GM12878 (cell line): Measurements from ENCODE around the gene AGBL4. TPM values are rescaled to one million over a fixed set of nuclear protein-coding genes. Genes with fewer than 3 reads are reported as not detected.

ENCODE experiments used
- ATAC-seq: fragments of 200-7000 bp; cut with Tn5 transposase; 3 replicates; pipeline ENCODE4 v1.9.1; 2020; ENCODE audit warnings: mild to moderate bottlenecking, moderate library complexity
- BruUV-seq: library from RNA; stranded (reverse); fragments of 400-500 nt; replicated peaks from 2 replicates; lab custom pipeline; 2021; lab: Mats Ljungman, UMichigan
- CTCF ChIA-PET: fragments of 300-600 bp; sonication (Branson Sonifier 250); formaldehyde crosslinking; extraction: SDS; loops from one replicate; lab custom pipeline; 2021; ENCODE audit warnings: inconsistent platforms; lab: Yijun Ruan, JAX
- POLR2A ChIA-PET: fragments of 350-600 bp; formaldehyde crosslinking; extraction: SDS; loops from one replicate; lab custom pipeline; 2021; ENCODE audit warnings: inconsistent platforms; lab: Charles Lee
- RAD21 ChIA-PET: fragments of 300-600 bp; sonication (Branson Sonifier 250); formaldehyde crosslinking; loops from one replicate; lab custom pipeline; 2023; ENCODE audit warnings: antibody characterized with exemption; ENCODE audit not compliant: unreplicated experiment; lab: Charles Lee
- SMC1A ChIA-PET: fragments of 300-600 bp; sonication (Branson Sonifier 250); formaldehyde crosslinking; loops from one replicate; lab custom pipeline; 2023; ENCODE audit not compliant: unreplicated experiment, uncharacterized antibody; lab: Charles Lee
- DNase-seq: peaks from one replicate; pipeline ENCODE4 v3.0.0-alpha.2; 2011; ENCODE audit warnings: low read depth, low spot score
- FAIRE-seq: peaks from 3 replicates; lab custom pipeline; 2011; peaks lifted over from hg19 to GRCh38; lab: Jason Lieb, UNC
- H2AFZ ChIP-seq: 2 replicates; pipeline ENCODE4 v1.6.0; 2011; ENCODE audit warnings: low read depth, low read length, control low read depth; ENCODE audit not compliant: control insufficient read depth
- H3K27ac ChIP-seq: 2 replicates; pipeline ENCODE4 v1.5.1; 2011; ENCODE audit warnings: control low read depth; ENCODE audit not compliant: control insufficient read depth, insufficient read depth
- H3K27me3 ChIP-seq, 2 experiments: replicated peaks in 1 of 2; 2 replicates each; pipeline versions ENCODE4 v1.6.0 to v1.6.1; 2011; ENCODE audit warnings: low read length in 1 of 2; ENCODE audit not compliant: control insufficient read depth in 2 of 2, insufficient read depth in 2 of 2
- H3K36me3 ChIP-seq, 2 experiments: 2 replicates each; pipeline ENCODE4 v1.5.1; 2011; ENCODE audit warnings: low read length in 1 of 2; ENCODE audit not compliant: control insufficient read depth in 2 of 2, insufficient read depth in 2 of 2
- H3K4me1 ChIP-seq: 2 replicates; pipeline ENCODE4 v1.6.1; 2011; ENCODE audit warnings: mild to moderate bottlenecking, low read length, moderate library complexity, mixed read lengths; ENCODE audit not compliant: control insufficient read depth, insufficient read depth
- H3K4me2 ChIP-seq: 2 replicates; pipeline ENCODE4 v1.6.0; 2011; ENCODE audit warnings: control low read depth; ENCODE audit not compliant: control insufficient read depth, insufficient read depth
- H3K4me3 ChIP-seq: fragments of 200-600 bp; sonication (generic); 2 replicates; pipeline ENCODE4 v1.5.1; 2016
- H3K79me2 ChIP-seq: 2 replicates; pipeline ENCODE4 v1.6.0; 2011; ENCODE audit warnings: low read length; ENCODE audit not compliant: control insufficient read depth, insufficient read depth
- H3K9ac ChIP-seq: 2 replicates; pipeline ENCODE4 v1.8.0; 2011; ENCODE audit warnings: low read length, control low read depth, mixed read lengths; ENCODE audit not compliant: control insufficient read depth, insufficient read depth
- H3K9me3 ChIP-seq: replicated peaks from 3 replicates; pipeline ENCODE4 v1.5.1; 2011; ENCODE audit warnings: mild to moderate bottlenecking, low read length; ENCODE audit not compliant: control insufficient read depth, insufficient read depth
- H4K20me1 ChIP-seq: 2 replicates; pipeline ENCODE4 v1.6.0; 2011; ENCODE audit not compliant: control insufficient read depth, insufficient read depth
- CHD2 ChIP-seq: IDR thresholded peaks from 2 replicates; pipeline ENCODE4 v1.6.1; 2011; ENCODE audit warnings: low read depth, low read length, improper control_type of control experiment, borderline replicate concordance
- DPF2 ChIP-seq: fragments of 450-650 bp; IDR thresholded peaks from 2 replicates; pipeline ENCODE4 v1.6.1; 2017; ENCODE audit warnings: mild to moderate bottlenecking
- HDGF ChIP-seq: fragments of 450-650 bp; IDR thresholded peaks from 2 replicates; pipeline ENCODE4 v1.6.1; 2016; ENCODE audit warnings: antibody characterized with exemption
- KLF5 ChIP-seq: fragments of 450-650 bp; IDR thresholded peaks from 2 replicates; pipeline ENCODE4 v1.6.1; 2014; ENCODE audit warnings: mild to moderate bottlenecking; ENCODE audit not compliant: partially characterized antibody
- NFYB ChIP-seq: IDR thresholded peaks from 2 replicates; pipeline ENCODE4 v1.6.1; 2011; ENCODE audit warnings: low read depth, mild to moderate bottlenecking, low read length, improper control_type of control experiment, moderate library complexity; ENCODE audit not compliant: insufficient read depth
- RAD51 ChIP-seq: fragments of 450-650 bp; IDR thresholded peaks from 2 replicates; pipeline ENCODE4 v1.6.1; 2016; ENCODE audit warnings: moderate library complexity, mild to moderate bottlenecking, inconsistent platforms
- RCOR1 ChIP-seq: conservative IDR thresholded peaks from 2 replicates; pipeline ENCODE4 v1.6.1; 2012; ENCODE audit warnings: low read depth, low read length, improper control_type of control experiment
- STAT1 ChIP-seq: fragments of 450-650 bp; conservative IDR thresholded peaks from 2 replicates; pipeline ENCODE4 v1.6.1; 2014; ENCODE audit warnings: antibody characterized with exemption, mild to moderate bottlenecking
- ZSCAN29 ChIP-seq: fragments of 450-650 bp; IDR thresholded peaks from 2 replicates; pipeline ENCODE4 v1.6.1; 2017; ENCODE audit warnings: mild to moderate bottlenecking, moderate library complexity
- WGBS: methylation state at CpG from one replicate; pipeline ENCODE4 v1.1.6; 2016; ENCODE audit warnings: low lambda C conversion rate; ENCODE audit not compliant: insufficient replicate concordance, insufficient coverage; ENCODE audit errors: missing lambda C conversion rate; 5-methylcytosine and 5-hydroxymethylcytosine counted together
- in situ Hi-C: fragments of 300-500 bp; cut with MboI; formaldehyde crosslinking; loops from 9 replicates; pipeline ENCODE4 v1.14.3; 2018; ENCODE audit warnings: mixed read lengths
- intact Hi-C: fragments of 100-400 bp; cut with micrococcal nuclease; formaldehyde crosslinking; loops from one replicate; pipeline ENCODE4 v1.14.2; 2022; ENCODE audit not compliant: unreplicated experiment
- polyA plus RNA-seq, 11 experiments: library from polyadenylated mRNA; depleted of rRNA in 4 of 11; unstranded in 6 of 11; stranded (reverse) in 5 of 11; fragments of >200 nt; fragmentation: Nextera tagmentation in 4 of 11; fragmentation: Illumina TruSeq in 1 of 11; extraction: Ambion mirVana in 4 of 11; extraction: Trizol in 1 of 11; gene quantifications; 1 replicate in 1 of 11; 2 replicates in 10 of 11; pipeline versions ENCODE4 v1.2.1 to v1.2.3, GENCODE V29; 2011 to 2016; ENCODE audit warnings: inconsistent platforms in 2 of 11, missing spikeins in 2 of 11, low read depth in 1 of 11
- total RNA-seq, 4 experiments: library from RNA; depleted of rRNA in 3 of 4; stranded (reverse); fragments of >200 nt in 3 of 4; fragmentation: Illumina TruSeq in 1 of 4; extraction: Trizol in 1 of 4; gene quantifications; 2 replicates each; pipeline versions ENCODE4 v1.2.1 to v1.2.3, GENCODE V29; 2013 to 2021

AGBL4 gene
- total and polyA plus RNA-seq, 10 of the 15 experiments (the other 5 are each of a cell fraction or from before 2014, with no cell fraction given), result 0.31 TPM; not detected in 9

GRCh38 chr1:49389699-49390098, 634.1 kb downstream of the AGBL4 start:
- intact Hi-C loops (no loop called here), in situ Hi-C loops (no loop called here)
- SMC1A ChIA-PET, result interaction anchor here (0.9 kb wide), 1 partner anchor 584 kb away, joined by 4 read pairs; no protein-coding TSS in a partner anchor
- Histone ChIP-seq H3K9ac (no peak overlapping the region), H2AFZ (no peak overlapping the region), H3K4me3 (no peak overlapping the region), H3K27me3 (no peaks in the 10 kb centered on the region), H3K4me2 (no peak overlapping the region), H3K79me2 (no peaks in the 10 kb centered on the region), H4K20me1 (no peaks in the 10 kb centered on the region), H3K27ac (no peak overlapping the region), H3K36me3 (no peaks in the 10 kb centered on the region), H3K4me1 (no peaks in the 10 kb centered on the region), H3K9me3 (no peaks in the 10 kb centered on the region)
- no peak for FAIRE-seq
- TF ChIP-seq RCOR1, result no peak
- no peak for TF ChIP-seq ZSCAN29
- no peak for TF ChIP-seq NFYB
- TF ChIP-seq RAD51, result no peak
- no peak for TF ChIP-seq DPF2
- TF ChIP-seq CHD2, result no peak
- no peak for TF ChIP-seq STAT1
- no peak for TF ChIP-seq KLF5
- DNase-seq, result no peak
- no TSS peak for BruUV-seq
- ATAC-seq, result no peak
- RAD21 ChIA-PET, result no interaction called here
- CTCF ChIA-PET, result no interaction called here
- POLR2A ChIA-PET, result no interaction called here

- Histone ChIP-seq H3K36me3 (no peaks in the 10 kb centered on the region), H3K27ac (no peak overlapping the region), H3K79me2 (no peaks in the 10 kb centered on the region), H4K20me1 (no peaks in the 10 kb centered on the region), H3K4me1 (no peaks in the 10 kb centered on the region), H3K4me2 (no peak overlapping the region), H3K9me3 (no peaks in the 10 kb centered on the region), H3K4me3 (no peak overlapping the region), H3K9ac (no peak overlapping the region), H3K27me3 (no peaks in the 10 kb centered on the region), H2AFZ (no peak overlapping the region)
- ChIA-PET POLR2A (no interaction called here), CTCF (no interaction called here), RAD21 (no interaction called here), SMC1A (interaction anchor here (1.1 kb wide), 1 partner anchor 11 kb away, joined by 3 read pairs; no protein-coding TSS in a partner anchor)
- no peak for FAIRE-seq
- intact Hi-C loops (no loop called here), in situ Hi-C loops (no loop called here)
- no peak for TF ChIP-seq HDGF
- no TSS peak for BruUV-seq
- 27% methylated on average over 7 of the region's 7 CpGs for WGBS
- no peak for DNase-seq
- no peak for ATAC-seq
Observed at GRCh38 chr1:49364676-49365075, 659.1 kb downstream of the AGBL4 start.
